NT2/D1 (cell line): ENCODE results near the gene TMEM176A.
A peak's percentile ranks its signal among the peaks of the same experiment; 100 is the strongest.

Experiments
- DNase-seq: peaks from one replicate; pipeline ENCODE4 v3.0.0-alpha.2; 2011; ENCODE audit warnings: low read depth, low spot score
- H3K27me3 ChIP-seq: 2 replicates; pipeline ENCODE4 v1.6.0; 2011; ENCODE audit warnings: mild to moderate bottlenecking; ENCODE audit not compliant: insufficient read length, insufficient read depth
- H3K36me3 ChIP-seq: 2 replicates; pipeline ENCODE4 v1.6.1; 2011; ENCODE audit warnings: mild to moderate bottlenecking, low read length, mixed read lengths; ENCODE audit not compliant: insufficient read depth, insufficient read length
- H3K4me1 ChIP-seq: 2 replicates; pipeline ENCODE4 v1.5.1; 2011; ENCODE audit not compliant: insufficient read depth, insufficient read length
- H3K4me3 ChIP-seq: 2 replicates; pipeline ENCODE4 v1.5.1; 2011; ENCODE audit warnings: low read depth; ENCODE audit not compliant: insufficient read length
- H3K9ac ChIP-seq: 2 replicates; pipeline ENCODE4 v1.6.0; 2011; ENCODE audit warnings: low read depth; ENCODE audit not compliant: insufficient read length
- H3K9me3 ChIP-seq: 2 replicates; pipeline ENCODE4 v1.5.1; 2011; ENCODE audit warnings: mild to moderate bottlenecking, low read length; ENCODE audit not compliant: insufficient read depth
- SUZ12 ChIP-seq: IDR thresholded peaks from 2 replicates; pipeline ENCODE4 v1.6.1; 2011; ENCODE audit not compliant: insufficient read length, insufficient read depth; ENCODE audit errors: extremely low read depth
- YY1 ChIP-seq: IDR thresholded peaks from 2 replicates; pipeline ENCODE4 v1.6.1; 2011; ENCODE audit not compliant: insufficient read length, insufficient read depth
- ZNF274 ChIP-seq: IDR thresholded peaks from 2 replicates; pipeline ENCODE4 v1.6.1; 2011; ENCODE audit warnings: mild to moderate bottlenecking, low read depth, low read length

TMEM176A gene

GRCh38 chr7:150800581-150801241, at the start of gene TMEM176A:
TMEM176A (plus strand) TSS chr7:150800769; CDS start chr7:150801551, 782 bp downstream.
- H3K36me3 ChIP-seq, result no peaks in the 10 kb centered on the region
- no peak for DNase-seq
- TF ChIP-seq ZNF274 (no peak), SUZ12 (no peak), YY1 (no peak)

GRCh38 chr7:150751702-150752101, 48.9 kb upstream of the TMEM176A start:
- TF ChIP-seq YY1 (no peak), ZNF274 (no peak)
- Histone ChIP-seq H3K9ac (no peak overlapping the region), H3K27me3 (peaks cover 80% of the 10 kb centered on the region), H3K4me1 (no peaks in the 10 kb centered on the region), H3K36me3 (no peaks in the 10 kb centered on the region), H3K9me3 (no peaks in the 10 kb centered on the region), H3K4me3 (no peak overlapping the region)
- no peak for DNase-seq

More at GRCh38 chr7:150800581-150801241, at the start of gene TMEM176A:
- 0 out of 2 replicates have a peak, but pooled peaks cover 1% of the 10 kb centered on the region for H3K9me3 ChIP-seq
- H3K4me1 ChIP-seq, result no peaks in the 10 kb centered on the region
- H3K9ac ChIP-seq, result peak within 1 kb of the TSS; percentile 42
- peaks cover 44% of the 10 kb centered on the region for H3K27me3 ChIP-seq
- peak within 1 kb of the TSS; percentile 28 for H3K4me3 ChIP-seq

- Histone ChIP-seq H3K9ac (no peak overlapping the region), H3K9me3 (no peaks in the 10 kb centered on the region), H3K4me1 (no peaks in the 10 kb centered on the region), H3K36me3 (no peaks in the 10 kb centered on the region), H3K27me3 (peaks cover 68% of the 10 kb centered on the region), H3K4me3 (no peak overlapping the region)
- TF ChIP-seq ZNF274, result no peak
- TF ChIP-seq SUZ12, result no peak
- no peak for TF ChIP-seq YY1
- no peak for DNase-seq
Observed at GRCh38 chr7:150753239-150753638, 47.3 kb upstream of the TMEM176A start.

- Histone ChIP-seq H3K9ac (no peak overlapping the region), H3K27me3 (peaks cover 65% of the 10 kb centered on the region), H3K9me3 (no peaks in the 10 kb centered on the region), H3K4me3 (no peak overlapping the region), H3K36me3 (no peaks in the 10 kb centered on the region), H3K4me1 (no peaks in the 10 kb centered on the region)
- TF ChIP-seq SUZ12, result no peak
- TF ChIP-seq YY1, result no peak
- no peak for TF ChIP-seq ZNF274
- no peak for DNase-seq
Observed at GRCh38 chr7:150753826-150754603, 46.6 kb upstream of the TMEM176A start.

- TF ChIP-seq YY1, result no peak
- no peak for TF ChIP-seq SUZ12
- no peak for TF ChIP-seq ZNF274
- Histone ChIP-seq H3K9me3 (no peaks in the 10 kb centered on the region), H3K4me1 (no peaks in the 10 kb centered on the region), H3K36me3 (no peaks in the 10 kb centered on the region), H3K27me3 (peaks cover 56% of the 10 kb centered on the region), H3K9ac (no peak overlapping the region), H3K4me3 (no peak overlapping the region)
- no peak for DNase-seq
Observed at GRCh38 chr7:150754951-150755350, 45.6 kb upstream of the TMEM176A start.

GRCh38 chr7:150755473-150756099, 45.0 kb upstream of the TMEM176A start:
- H3K4me3 ChIP-seq, result no peak overlapping the region
- no peak for TF ChIP-seq YY1
- no peak for TF ChIP-seq ZNF274
- no peak for TF ChIP-seq SUZ12
- peaks cover 49% of the 10 kb centered on the region for H3K27me3 ChIP-seq
- no peak overlapping the region for H3K9ac ChIP-seq
- no peak for DNase-seq
- H3K36me3 ChIP-seq, result no peaks in the 10 kb centered on the region
- no peaks in the 10 kb centered on the region for H3K9me3 ChIP-seq
- H3K4me1 ChIP-seq, result no peaks in the 10 kb centered on the region

- no peak overlapping the region for H3K4me3 ChIP-seq
- H3K4me1 ChIP-seq, result no peaks in the 10 kb centered on the region
- no peak for TF ChIP-seq ZNF274
- TF ChIP-seq YY1, result no peak
- no peak for TF ChIP-seq SUZ12
- H3K9ac ChIP-seq, result no peak overlapping the region
- H3K27me3 ChIP-seq, result peaks cover 43% of the 10 kb centered on the region
- no peaks in the 10 kb centered on the region for H3K36me3 ChIP-seq
- no peaks in the 10 kb centered on the region for H3K9me3 ChIP-seq
- no peak for DNase-seq
Observed at GRCh38 chr7:150756166-150756565, 44.4 kb upstream of the TMEM176A start.
